ENCODE measurements around the gene ADAMTS2.

DNA sequence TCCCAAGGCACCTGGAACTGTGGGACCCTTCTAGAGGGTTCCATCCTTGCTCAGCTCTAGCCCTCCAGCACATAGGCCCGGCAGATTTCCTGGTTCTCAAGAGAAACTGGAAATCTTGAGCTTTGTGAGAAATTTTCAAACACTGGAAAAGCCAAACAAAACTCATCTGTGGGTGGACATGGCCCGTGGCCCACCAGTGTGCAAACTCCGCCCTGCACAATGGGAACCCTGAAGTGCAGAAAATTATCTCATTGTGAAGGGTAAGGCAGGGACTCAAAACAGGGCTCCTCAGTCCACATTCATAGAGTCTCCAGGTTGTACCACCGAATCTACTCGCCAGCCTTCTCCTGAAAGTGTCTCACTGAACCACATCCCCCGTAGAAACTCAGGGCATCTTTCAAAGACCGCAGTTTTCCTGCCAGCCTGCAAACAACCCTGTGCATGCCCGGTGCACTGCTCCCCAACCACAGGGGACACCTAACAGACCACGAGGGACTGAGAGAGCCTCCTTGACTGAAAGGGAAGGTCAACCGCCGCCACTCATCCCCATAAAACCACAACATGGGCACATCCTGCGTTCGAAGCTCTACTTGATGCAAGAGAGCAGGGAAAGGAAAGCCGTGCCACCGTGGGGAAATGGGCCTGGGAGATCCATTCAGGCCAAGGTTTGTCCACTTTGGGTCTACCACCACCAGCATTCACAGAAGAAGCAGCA is 18.1 kb downstream of the ADAMTS2 start:
- no peak for TF ChIP-seq EP300 (IDR thresholded peaks at IDR 0.05; ENCODE audit: borderline replicate concordance in 1 of 2, low read depth in 2 of 2, low read length in 2 of 2)
- no peak for TF ChIP-seq JUND (IDR thresholded peaks at IDR 0.05; ENCODE audit: low read length)
- TF ChIP-seq, protein P1, sequence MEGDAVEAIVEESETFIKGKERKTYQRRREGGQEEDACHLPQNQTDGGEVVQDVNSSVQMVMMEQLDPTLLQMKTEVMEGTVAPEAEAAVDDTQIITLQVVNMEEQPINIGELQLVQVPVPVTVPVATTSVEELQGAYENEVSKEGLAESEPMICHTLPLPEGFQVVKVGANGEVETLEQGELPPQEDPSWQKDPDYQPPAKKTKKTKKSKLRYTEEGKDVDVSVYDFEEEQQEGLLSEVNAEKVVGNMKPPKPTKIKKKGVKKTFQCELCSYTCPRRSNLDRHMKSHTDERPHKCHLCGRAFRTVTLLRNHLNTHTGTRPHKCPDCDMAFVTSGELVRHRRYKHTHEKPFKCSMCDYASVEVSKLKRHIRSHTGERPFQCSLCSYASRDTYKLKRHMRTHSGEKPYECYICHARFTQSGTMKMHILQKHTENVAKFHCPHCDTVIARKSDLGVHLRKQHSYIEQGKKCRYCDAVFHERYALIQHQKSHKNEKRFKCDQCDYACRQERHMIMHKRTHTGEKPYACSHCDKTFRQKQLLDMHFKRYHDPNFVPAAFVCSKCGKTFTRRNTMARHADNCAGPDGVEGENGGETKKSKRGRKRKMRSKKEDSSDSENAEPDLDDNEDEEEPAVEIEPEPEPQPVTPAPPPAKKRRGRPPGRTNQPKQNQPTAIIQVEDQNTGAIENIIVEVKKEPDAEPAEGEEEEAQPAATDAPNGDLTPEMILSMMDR (IDR thresholded peaks at IDR 0.05; ENCODE audit: control extremely low read depth in 1 of 3, insufficient read depth in 1 of 3, low read depth in 1 of 3, low read length in 3 of 3): no peak
- TF ChIP-seq, protein P2, sequence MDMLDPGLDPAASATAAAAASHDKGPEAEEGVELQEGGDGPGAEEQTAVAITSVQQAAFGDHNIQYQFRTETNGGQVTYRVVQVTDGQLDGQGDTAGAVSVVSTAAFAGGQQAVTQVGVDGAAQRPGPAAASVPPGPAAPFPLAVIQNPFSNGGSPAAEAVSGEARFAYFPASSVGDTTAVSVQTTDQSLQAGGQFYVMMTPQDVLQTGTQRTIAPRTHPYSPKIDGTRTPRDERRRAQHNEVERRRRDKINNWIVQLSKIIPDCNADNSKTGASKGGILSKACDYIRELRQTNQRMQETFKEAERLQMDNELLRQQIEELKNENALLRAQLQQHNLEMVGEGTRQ (IDR thresholded peaks at IDR 0.05; ENCODE audit: low read length): no peak
- TF ChIP-seq TAF1 (IDR thresholded peaks at IDR 0.05; ENCODE audit: low read depth, low read length): no peak
- TF ChIP-seq KDM1A (IDR thresholded peaks at IDR 0.05; ENCODE audit: borderline replicate concordance, low read length): no peak
- TF ChIP-seq SP4 (IDR thresholded peaks at IDR 0.05; ENCODE audit: low read length): no peak
- TF ChIP-seq POLR2A (IDR thresholded peaks at IDR 0.05; ENCODE audit: control extremely low read depth in 1 of 2, low read depth in 2 of 2, low read length in 2 of 2): no peak
- TF ChIP-seq CBX5 (IDR thresholded peaks at IDR 0.05; ENCODE audit: low read depth, low read length): no peak
- no peak for TF ChIP-seq GTF2F1 (IDR thresholded peaks at IDR 0.05; ENCODE audit: borderline replicate concordance, low read depth, low read length)
- TF ChIP-seq BCL11A (IDR thresholded peaks at IDR 0.05; ENCODE audit: low read depth in 2 of 2, low read length in 2 of 2): no peak
- no peak for TF ChIP-seq PHF8 (conservative IDR thresholded peaks at IDR 0.05; ENCODE audit: low read depth, low read length)
